Psoas muscle (tissue), 8 donors: Measurements from ENCODE around the gene EPHB1. TPM values are rescaled to one million over a fixed set of nuclear protein-coding genes. Genes with fewer than 3 reads are reported as not detected.

ENCODE experiments used
- ATAC-seq, 4 donors: fragments of 200-7000 bp; cut with Tn5 transposase; one replicate each; pipeline ENCODE4 v1.9.1; 2020; ENCODE audit warnings: moderate library complexity in 3 of 4, mild to moderate bottlenecking in 2 of 4
- DNase-seq, 2 donors: peaks; one replicate each; pipeline ENCODE4 v3.0.0-alpha.2; 2020
- H3K27ac ChIP-seq: fragments of 200-600 bp; one replicate; pipeline ENCODE4 v1.8.0; 2022
- H3K27me3 ChIP-seq, 3 donors: fragments of 200-600 bp in 1 of 3; one replicate each; pipeline versions ENCODE4 v1.6.1 to v1.8.0; 2013 to 2022; ENCODE audit warnings: low read length in 2 of 3, mild to moderate bottlenecking in 2 of 3, moderate library complexity in 1 of 3; ENCODE audit not compliant: insufficient read depth in 3 of 3
- H3K36me3 ChIP-seq, 2 donors: fragments of 200-600 bp in 1 of 2; one replicate each; pipeline versions ENCODE4 v1.6.1 to v1.8.0; 2013 to 2022; ENCODE audit warnings: low read depth in 1 of 2, mild to moderate bottlenecking in 1 of 2, moderate library complexity in 1 of 2; ENCODE audit not compliant: insufficient read depth in 1 of 2
- H3K4me1 ChIP-seq: fragments of 200-600 bp; one replicate; pipeline ENCODE4 v1.8.0; 2022
- H3K4me3 ChIP-seq: fragments of 200-600 bp; one replicate; pipeline ENCODE4 v1.8.0; 2022; ENCODE audit warnings: mild to moderate bottlenecking
- H3K9me3 ChIP-seq: fragments of 200-600 bp; one replicate; pipeline ENCODE4 v1.8.0; 2022
- CTCF ChIP-seq: fragments of 200-600 bp; IDR thresholded peaks from one replicate; pipeline ENCODE4 v1.8.0; 2022; ENCODE audit warnings: antibody characterized with exemption
- WGBS, 3 donors: extraction: QIAGEN DNeasy Blood & Tissue Kit; methylation state at CpG; one replicate each; pipeline versions ENCODE4 v1.1.6 to v1.1.7; 2013; 5-methylcytosine and 5-hydroxymethylcytosine counted together
- intact Hi-C, 2 donors: fragments of 100-400 bp; cut with DNase I; formaldehyde crosslinking; loops; one replicate each; pipeline versions ENCODE4 v1.11.0 to v1.14.2; 2022
- polyA plus RNA-seq, 3 donors: library from polyadenylated mRNA; stranded (reverse); fragments of 200-250 nt; gene quantifications; one replicate each; pipeline ENCODE4 v1.2.3, GENCODE V29; 2013
- total RNA-seq, 4 donors: library from RNA; stranded (reverse); fragmentation: NEBNext Ultra II Directional in 2 of 4; extraction: Animal tissue kit (Norgen Biotek cat#: 25700) in 2 of 4; gene quantifications; one replicate each; pipeline versions ENCODE4 v1.2.1 to v1.2.4, GENCODE V29; 2021 to 2023
- donor health status: healthy with polysubstance abuse.
- donor health status: DM: no; HTN: no; CAD: no; lungs with moderate emphysema.
- donor health status: Bipolar disorder and iron deficiency.
- donor health status: healthy.
- donor health status: DM: yes; HTN: yes; CAD: no.
- donor health status: DM: no; HTN: no; CAD: no.
- donor health status: DM: no; HTN: no; CAD: no.
- donor health status: DM: yes; HTN: yes; CAD: no.

Gene EPHB1
- total and polyA plus RNA-seq, 7 donors: 0.85 to 6.3 (median 2.0) TPM

GRCh38 chr3:134797741-134798451, 2.8 kb downstream of the EPHB1 start:
- intact Hi-C loops: loop anchor here (5.0 to 10.0 kb wide), 3 partner anchors 99 to 704 kb away; no protein-coding TSS in a partner anchor
- no peak for DNase-seq
- ATAC-seq: no peak
- Histone ChIP-seq H3K27me3 (peaks cover 0 to 11% (median 0%) of the 10 kb centered on the region in 3 donors), H3K4me1 (peaks cover 21% of the 10 kb centered on the region), H3K36me3 (no peaks in the 10 kb centered on the region), H3K9me3 (no peaks in the 10 kb centered on the region), H3K4me3 (peak overlapping the region; percentile 86), H3K27ac (no peak overlapping the region)
- no peak for TF ChIP-seq CTCF
- WGBS, 3 donors: 67 to 74% (median 72%) methylated on average over 13 of the region's 13 CpGs

DNA sequence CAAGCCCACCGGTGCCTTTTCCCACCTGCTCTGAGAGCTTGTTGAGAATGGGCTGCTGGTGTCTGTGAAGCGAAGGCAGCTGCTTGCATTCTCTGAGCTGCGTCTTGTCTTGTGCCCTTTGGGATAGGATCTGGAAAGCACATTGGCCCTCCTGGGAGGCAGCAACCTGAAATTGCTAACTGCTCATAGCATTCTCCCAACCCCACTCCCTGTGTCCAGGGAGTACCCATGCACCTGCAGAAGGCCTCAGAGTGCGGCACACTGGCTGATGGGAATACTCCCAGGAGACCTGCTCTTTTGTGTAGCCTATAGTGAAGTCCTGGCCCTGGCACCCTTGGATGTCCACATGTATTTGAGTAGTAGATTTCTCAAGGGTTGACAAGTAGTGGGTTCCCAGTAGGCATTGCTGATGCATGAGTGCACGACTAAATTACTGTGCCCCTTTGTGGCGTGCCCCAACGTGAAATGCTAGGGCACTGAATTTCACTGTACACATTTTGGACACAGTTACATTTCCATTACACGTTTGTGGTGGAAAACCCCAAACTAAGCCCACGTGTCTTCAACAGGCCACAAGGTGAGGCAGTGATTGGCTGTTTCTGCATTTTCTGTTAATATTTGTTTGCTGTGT, 3.7 kb downstream of the EPHB1 start:
- Histone ChIP-seq H3K9me3 (no peaks in the 10 kb centered on the region), H3K27ac (no peak overlapping the region), H3K36me3 (no peaks in the 10 kb centered on the region), H3K4me1 (peaks cover 23% of the 10 kb centered on the region), H3K4me3 (no peak overlapping the region), H3K27me3 (peaks cover 0 to 11% (median 0%) of the 10 kb centered on the region in 3 donors)
- ATAC-seq (no peak), DNase-seq (no peak)
- intact Hi-C loops: loop anchor here (5.0 to 10.0 kb wide), 3 partner anchors 99 to 704 kb away; no protein-coding TSS in a partner anchor
- WGBS, 3 donors: 57 to 66% (median 62%) methylated on average over 9 of the region's 9 CpGs
- TF ChIP-seq CTCF: no peak

DNA sequence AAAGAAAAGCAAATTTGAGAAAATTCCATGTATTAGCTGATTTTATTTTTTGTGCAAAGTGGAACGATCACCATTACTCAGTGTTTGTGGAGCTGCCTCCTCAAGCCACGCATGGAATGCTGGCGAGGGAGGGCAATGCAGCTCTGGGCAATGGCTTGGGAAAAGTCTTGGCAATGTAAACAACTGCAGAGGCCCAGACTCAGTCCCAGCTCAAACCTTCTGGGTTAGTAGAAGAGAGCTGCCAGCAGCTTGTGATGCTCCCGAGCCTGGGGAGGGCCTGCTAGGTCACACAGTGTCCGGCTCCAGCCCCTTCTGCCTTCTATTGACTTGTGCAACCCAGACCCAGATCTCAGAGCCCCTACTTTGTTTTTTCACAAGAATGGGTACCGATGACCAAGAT, 4.3 kb downstream of the EPHB1 start:
- no peak overlapping the region for H3K4me3 ChIP-seq
- ATAC-seq (no peak), DNase-seq (peak in 1 of 2 donors; percentile 58)
- 19 to 38% (median 32%) methylated on average over 6 of the region's 6 CpGs for WGBS, 3 donors
- TF ChIP-seq CTCF: no peak
- intact Hi-C loops: loop anchor here (5.0 to 10.0 kb wide), 3 partner anchors 98 to 703 kb away; no protein-coding TSS in a partner anchor
- H3K27ac ChIP-seq: no peak overlapping the region
- no peaks in the 10 kb centered on the region for H3K36me3 ChIP-seq
- peaks cover 29% of the 10 kb centered on the region for H3K4me1 ChIP-seq
- peaks cover 0 to 11% (median 0%) of the 10 kb centered on the region in 3 donors for H3K27me3 ChIP-seq
- H3K9me3 ChIP-seq: no peaks in the 10 kb centered on the region

DNA sequence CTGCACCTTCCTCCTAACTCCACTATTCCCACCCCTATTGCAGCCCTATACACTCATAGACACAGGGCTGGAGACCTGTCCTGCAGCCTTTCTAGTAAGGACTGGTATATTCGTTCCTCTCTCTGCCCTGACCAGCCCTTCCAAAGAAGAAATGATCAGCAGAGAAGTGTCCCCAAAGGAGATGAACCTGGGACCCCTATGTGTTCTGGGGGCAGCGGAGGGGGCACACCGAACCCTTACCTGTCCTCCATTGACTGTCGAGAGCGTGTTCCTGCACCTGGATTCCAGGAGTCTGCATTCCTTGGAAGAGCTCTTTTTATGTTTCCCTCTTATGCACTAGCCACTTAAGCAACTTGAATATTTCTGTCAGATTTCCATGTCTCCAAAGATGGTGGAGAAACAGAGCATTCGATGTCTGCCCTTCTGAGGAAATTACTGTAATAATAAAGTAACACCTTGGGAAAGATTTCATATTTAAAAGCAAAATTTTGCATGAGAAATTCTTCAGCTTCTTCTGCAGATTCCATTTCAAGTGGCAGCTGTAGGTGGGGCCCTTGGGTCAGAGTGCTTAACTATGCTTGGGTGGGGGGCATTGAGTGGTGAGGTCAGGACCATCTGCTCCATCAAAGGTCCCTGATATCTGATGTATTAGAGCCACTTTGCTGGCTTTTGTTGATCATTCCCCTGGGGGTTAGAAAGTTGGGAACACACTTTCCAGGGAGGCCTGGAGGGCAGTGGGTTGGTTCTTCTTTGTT, 6.3 kb downstream of the EPHB1 start:
- Histone ChIP-seq H3K27ac (no peak overlapping the region), H3K4me1 (peaks cover 30% of the 10 kb centered on the region), H3K27me3 (peaks cover 0 to 8% (median 0%) of the 10 kb centered on the region in 3 donors), H3K4me3 (no peak overlapping the region), H3K36me3 (no peaks in the 10 kb centered on the region), H3K9me3 (no peaks in the 10 kb centered on the region)
- no peak for TF ChIP-seq CTCF
- intact Hi-C loops: loop anchor here in 1 of 2 donors (5.0 kb wide), 1 partner anchor 56 kb away; no protein-coding TSS in a partner anchor
- ATAC-seq (no peak), DNase-seq (no peak)
- WGBS, 3 donors: 87 to 98% (median 97%) methylated on average over 6 of the region's 6 CpGs
